ENCODE measurements around the gene ZNF469.

DNA sequence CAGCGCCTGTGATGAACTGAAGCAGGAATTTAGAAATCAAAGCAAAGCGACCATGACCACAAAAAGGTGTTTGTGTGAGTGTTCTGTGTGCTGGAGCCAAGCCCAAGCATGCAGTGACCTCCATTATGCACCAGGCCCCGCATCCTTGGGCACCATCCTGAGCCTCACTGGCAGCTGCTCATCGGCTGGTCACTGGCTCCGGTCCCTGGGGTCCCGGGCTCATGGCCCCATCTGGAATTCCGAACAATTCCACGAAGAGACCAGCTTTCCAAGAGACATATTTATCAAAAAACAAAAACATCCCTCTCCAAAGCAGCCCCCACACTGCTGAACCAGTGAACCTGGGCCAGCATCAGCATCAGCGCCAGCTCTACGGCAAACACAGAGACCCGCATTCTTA, 15.2 kb upstream of the ZNF469 start:
- TF ChIP-seq POLR2AphosphoS5 (IDR thresholded peaks at IDR 0.05), result no peak
- TF ChIP-seq POLR2A (IDR thresholded peaks at IDR 0.05), result no peak
